Prostate gland (tissue), 2 donors: ENCODE data around the gene ARHGAP44. TPM values are rescaled to one million over a fixed set of nuclear protein-coding genes. Genes with fewer than 3 reads are reported as not detected.

ENCODE experiments used
- DNase-seq: peaks from one replicate; pipeline ENCODE4 v3.0.0-alpha.2; 2019; ENCODE audit warnings: low spot score
- H3K27ac ChIP-seq, 2 donors: fragments of 200-600 bp; sonication (generic); 2 replicates each; pipeline ENCODE4 v1.5.1; 2017 to 2019
- H3K27me3 ChIP-seq: fragments of 200-600 bp; sonication (generic); replicated peaks from 2 replicates; pipeline ENCODE4 v1.5.1; 2019; ENCODE audit not compliant: insufficient read depth
- H3K36me3 ChIP-seq, 2 donors: fragments of 200-600 bp; sonication (generic); 1 replicate in 1 of 2; 2 replicates in 1 of 2; pipeline versions ENCODE4 v1.5.1 to v1.8.1; 2017 to 2019
- H3K4me1 ChIP-seq: fragments of 200-600 bp; sonication (generic); replicated peaks from 2 replicates; pipeline ENCODE4 v1.5.1; 2019
- H3K4me3 ChIP-seq, 2 donors: fragments of 200-600 bp; sonication (generic); 2 replicates each; pipeline ENCODE4 v1.5.1; 2017 to 2019
- H3K9me3 ChIP-seq: fragments of 200-600 bp; sonication (generic); 2 replicates; pipeline ENCODE4 v1.5.1; 2017
- POLR2A ChIP-seq: fragments of 450-650 bp; IDR thresholded peaks from one replicate; pipeline ENCODE4 v1.6.1; 2016; ENCODE audit warnings: antibody characterized with exemption, mild to moderate bottlenecking
- POLR2AphosphoS5 ChIP-seq: sonication (generic); formaldehyde crosslinking; IDR thresholded peaks from one replicate; pipeline ENCODE4 v1.6.1; 2017; ENCODE audit warnings: antibody characterized with exemption
- WGBS: methylation state at CpG from one replicate; pipeline ENCODE4 v1.1.5; 2018; 5-methylcytosine and 5-hydroxymethylcytosine counted together
- intact Hi-C: fragments of 100-400 bp; cut with DNase I; formaldehyde crosslinking; loops from one replicate; pipeline ENCODE4 v1.14.2; 2022
- total RNA-seq, 2 donors: library from RNA; depleted of rRNA; stranded (reverse); fragments of >200 nt; gene quantifications; one replicate each; pipeline ENCODE4 v1.1.0, GENCODE V29; 2016
- TF ChIP-seq, protein P1 (sequence below), 4 experiments: fragments of 200-600 bp in 2 of 4; fragments of 450-650 bp in 2 of 4; sonication (generic) in 2 of 4; IDR thresholded peaks; 1 replicate in 3 of 4; 2 replicates in 1 of 4; pipeline ENCODE4 v1.5.1; 2016 to 2019; ENCODE audit warnings: antibody characterized with exemption in 4 of 4, mild to moderate bottlenecking in 2 of 4, moderate library complexity in 2 of 4

ARHGAP44 gene
- total RNA-seq, 2 donors from 2014 or later: 7.5 to 15.7 TPM

GRCh38 chr17:12979246-12979645 lies 189.9 kb downstream of the ARHGAP44 start:
- no peaks in the 10 kb centered on the region for H3K27me3 ChIP-seq
- TF ChIP-seq POLR2AphosphoS5: no peak
- TF ChIP-seq, protein P1, sequence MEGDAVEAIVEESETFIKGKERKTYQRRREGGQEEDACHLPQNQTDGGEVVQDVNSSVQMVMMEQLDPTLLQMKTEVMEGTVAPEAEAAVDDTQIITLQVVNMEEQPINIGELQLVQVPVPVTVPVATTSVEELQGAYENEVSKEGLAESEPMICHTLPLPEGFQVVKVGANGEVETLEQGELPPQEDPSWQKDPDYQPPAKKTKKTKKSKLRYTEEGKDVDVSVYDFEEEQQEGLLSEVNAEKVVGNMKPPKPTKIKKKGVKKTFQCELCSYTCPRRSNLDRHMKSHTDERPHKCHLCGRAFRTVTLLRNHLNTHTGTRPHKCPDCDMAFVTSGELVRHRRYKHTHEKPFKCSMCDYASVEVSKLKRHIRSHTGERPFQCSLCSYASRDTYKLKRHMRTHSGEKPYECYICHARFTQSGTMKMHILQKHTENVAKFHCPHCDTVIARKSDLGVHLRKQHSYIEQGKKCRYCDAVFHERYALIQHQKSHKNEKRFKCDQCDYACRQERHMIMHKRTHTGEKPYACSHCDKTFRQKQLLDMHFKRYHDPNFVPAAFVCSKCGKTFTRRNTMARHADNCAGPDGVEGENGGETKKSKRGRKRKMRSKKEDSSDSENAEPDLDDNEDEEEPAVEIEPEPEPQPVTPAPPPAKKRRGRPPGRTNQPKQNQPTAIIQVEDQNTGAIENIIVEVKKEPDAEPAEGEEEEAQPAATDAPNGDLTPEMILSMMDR (IDR thresholded peaks at IDR 0.05): no peak
- no peak for TF ChIP-seq POLR2A
- intact Hi-C loops: no loop called here
- H3K27ac ChIP-seq: no peak overlapping the region
- H3K9me3 ChIP-seq: no peaks in the 10 kb centered on the region
- 96% methylated on average over 5 of the region's 5 CpGs for WGBS
- H3K4me1 ChIP-seq: no peaks in the 10 kb centered on the region
- DNase-seq: no peak
- no peaks in the 10 kb centered on the region for H3K36me3 ChIP-seq
- no peak overlapping the region for H3K4me3 ChIP-seq

GRCh38 chr17:12979826-12980500 lies 190.7 kb downstream of the ARHGAP44 start:
- Histone ChIP-seq H3K27me3 (no peaks in the 10 kb centered on the region), H3K36me3 (no peaks in the 10 kb centered on the region), H3K9me3 (no peaks in the 10 kb centered on the region), H3K4me3 (no peak overlapping the region), H3K27ac (no peak overlapping the region), H3K4me1 (no peaks in the 10 kb centered on the region)
- DNase-seq: no peak
- TF ChIP-seq POLR2A (no peak), POLR2AphosphoS5 (no peak)
- TF ChIP-seq, protein P1 (IDR thresholded peaks at IDR 0.05): no peak
- WGBS: 93% methylated on average over 12 of the region's 12 CpGs
- intact Hi-C loops: no loop called here

DNA sequence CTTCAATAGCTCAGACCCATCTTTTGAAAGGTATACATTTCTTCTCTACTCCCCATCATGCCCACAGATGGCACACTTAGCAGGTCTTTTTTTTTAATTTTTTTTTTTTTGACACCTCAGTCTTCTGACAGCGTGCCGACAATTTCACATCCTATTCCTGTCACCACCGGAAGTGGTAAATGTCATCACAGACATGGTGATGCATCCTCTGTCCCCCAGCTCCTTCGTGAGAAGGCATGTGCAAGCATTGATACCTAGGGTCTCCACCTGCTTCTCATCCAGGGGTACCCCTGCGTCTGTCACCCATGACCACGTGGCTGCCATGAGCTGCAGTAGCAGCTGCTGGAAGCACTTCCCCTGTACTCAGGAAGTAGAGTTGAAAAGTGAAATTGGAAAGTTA lies 192.9 kb downstream of the ARHGAP44 start:
- no peak for DNase-seq
- Histone ChIP-seq H3K27ac (no peak overlapping the region), H3K27me3 (no peaks in the 10 kb centered on the region), H3K9me3 (no peaks in the 10 kb centered on the region), H3K4me1 (no peaks in the 10 kb centered on the region), H3K36me3 (no peaks in the 10 kb centered on the region), H3K4me3 (no peak overlapping the region)
- 91% methylated on average over 6 of the region's 6 CpGs for WGBS
- intact Hi-C loops: no loop called here
- TF ChIP-seq POLR2AphosphoS5 (no peak), POLR2A (no peak)

GRCh38 chr17:12983991-12984884 lies 194.9 kb downstream of the ARHGAP44 start:
- H3K36me3 ChIP-seq: no peaks in the 10 kb centered on the region
- 61% methylated on average over 21 of the region's 21 CpGs for WGBS
- H3K9me3 ChIP-seq: no peaks in the 10 kb centered on the region
- intact Hi-C loops: no loop called here
- TF ChIP-seq POLR2AphosphoS5: no peak
- TF ChIP-seq, protein P1 (IDR thresholded peaks at IDR 0.05): no peak
- TF ChIP-seq POLR2A: no peak
- no peak overlapping the region for H3K4me3 ChIP-seq
- DNase-seq: no peak
- no peak overlapping the region for H3K27ac ChIP-seq
- no peaks in the 10 kb centered on the region for H3K4me1 ChIP-seq
- H3K27me3 ChIP-seq: no peaks in the 10 kb centered on the region

DNA sequence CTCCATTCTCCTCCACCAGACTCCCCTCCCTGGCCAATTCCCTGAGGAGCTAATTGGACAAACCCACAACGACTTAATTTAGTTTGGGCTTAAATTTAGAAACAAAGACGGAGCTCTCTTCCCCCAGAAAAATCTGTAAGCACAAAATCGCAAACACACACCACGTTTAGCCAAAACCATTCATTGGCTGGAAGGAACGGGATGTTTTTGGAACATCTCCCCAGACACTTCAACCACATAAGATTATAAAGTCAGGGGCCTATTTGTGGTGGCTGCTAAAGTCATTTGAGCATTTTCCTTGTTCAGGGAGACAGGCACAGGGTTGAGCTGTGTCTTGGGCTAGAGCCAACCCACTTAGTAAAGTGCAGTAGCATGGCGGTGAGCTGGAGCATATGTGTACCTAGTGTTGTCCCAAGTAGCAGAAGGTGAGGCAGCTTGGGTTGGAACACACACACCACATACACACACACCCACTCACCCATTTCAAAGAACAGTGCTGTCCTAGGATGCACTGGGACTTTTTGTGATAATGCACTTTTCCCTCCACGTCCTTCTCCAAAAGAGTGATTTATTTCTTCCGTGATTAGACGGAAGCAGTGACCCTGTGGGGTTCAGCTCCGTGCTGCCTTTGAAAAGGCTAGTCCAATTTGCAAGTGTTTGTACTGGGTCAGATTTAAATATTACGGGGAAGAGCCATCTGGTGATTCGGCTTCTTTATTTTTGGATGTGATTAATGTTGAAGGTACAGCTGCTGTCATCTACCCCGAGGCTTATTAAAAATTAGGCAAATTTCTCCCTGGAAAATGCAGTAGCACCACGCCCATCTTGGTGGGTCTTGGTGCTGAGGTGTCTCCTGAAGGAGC lies 196.4 kb downstream of the ARHGAP44 start:
- Histone ChIP-seq H3K9me3 (no peaks in the 10 kb centered on the region), H3K27me3 (no peaks in the 10 kb centered on the region), H3K4me3 (no peak overlapping the region), H3K27ac (no peak overlapping the region), H3K36me3 (no peaks in the 10 kb centered on the region), H3K4me1 (no peaks in the 10 kb centered on the region)
- intact Hi-C loops: no loop called here
- WGBS: 59% methylated on average over 14 of the region's 14 CpGs
- no peak for TF ChIP-seq POLR2AphosphoS5
- TF ChIP-seq, protein P1 (IDR thresholded peaks at IDR 0.05): no peak
- no peak for TF ChIP-seq POLR2A
- no peak for DNase-seq
